GM21447 (cell line): ENCODE results near the gene HBD.

ENCODE experiments used
- ATAC-seq: cut with Tn5 transposase; IDR thresholded peaks from one replicate; pipeline ENCODE4 v1.9.1; 2021; ENCODE audit not compliant: unreplicated experiment

HBD gene

DNA sequence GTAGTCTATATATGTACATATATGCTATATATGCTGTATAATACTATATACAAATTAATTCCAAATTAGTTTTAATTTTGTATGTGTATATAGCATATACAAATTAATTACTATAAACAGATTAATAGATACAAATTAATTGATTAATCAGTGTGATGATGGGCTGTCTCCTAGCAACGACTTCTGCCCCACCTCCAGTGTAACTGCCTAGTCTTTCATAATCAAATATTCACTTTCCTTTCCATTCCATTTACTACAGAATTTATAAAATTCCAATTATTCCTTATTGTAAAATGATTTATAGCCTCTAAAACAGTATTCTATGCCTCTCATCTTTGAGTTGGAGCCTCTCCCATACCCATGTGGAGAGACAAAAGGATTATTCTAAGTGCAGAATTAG is 976 bp downstream of the HBD start:
- no peak for ATAC-seq

DNA sequence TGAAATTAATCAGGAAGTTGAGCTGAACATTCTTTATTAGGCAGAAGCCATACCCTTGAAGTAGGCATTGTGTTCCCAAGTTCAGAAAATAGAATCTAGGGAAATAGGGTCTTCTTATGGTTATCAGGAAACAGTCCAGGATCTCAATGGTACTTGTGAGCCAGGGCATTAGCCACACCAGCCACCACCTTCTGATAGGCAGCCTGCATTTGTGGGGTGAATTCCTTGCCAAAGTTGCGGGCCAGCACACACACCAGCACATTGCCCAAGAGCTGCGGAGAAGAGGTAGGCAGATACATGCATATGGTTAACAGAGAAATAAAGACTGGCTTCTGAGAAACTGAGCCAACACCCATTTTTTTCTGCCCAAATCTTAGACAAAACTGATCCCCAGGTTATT is 1.5 kb downstream of the HBD start:
- no peak for ATAC-seq

DNA sequence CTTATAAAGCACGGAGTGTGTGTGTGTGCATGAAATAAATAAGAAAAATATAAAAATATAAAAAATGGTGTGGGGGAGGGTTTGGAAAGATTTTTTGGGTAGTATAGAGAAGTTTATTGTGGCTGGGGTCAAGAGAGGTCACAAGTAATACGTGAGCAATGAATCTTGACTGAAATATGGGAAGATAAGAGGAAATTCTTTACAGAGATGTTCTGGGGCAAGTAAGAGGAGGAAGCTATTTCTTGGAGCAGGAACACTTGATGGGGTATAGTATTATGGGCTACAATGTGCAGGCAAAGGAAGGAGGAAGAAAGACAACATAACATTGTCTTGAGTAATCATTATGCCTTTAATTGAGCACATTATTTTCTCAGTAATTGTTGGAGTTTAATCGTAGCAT is 2.1 kb downstream of the HBD start:
- no peak for ATAC-seq

DNA sequence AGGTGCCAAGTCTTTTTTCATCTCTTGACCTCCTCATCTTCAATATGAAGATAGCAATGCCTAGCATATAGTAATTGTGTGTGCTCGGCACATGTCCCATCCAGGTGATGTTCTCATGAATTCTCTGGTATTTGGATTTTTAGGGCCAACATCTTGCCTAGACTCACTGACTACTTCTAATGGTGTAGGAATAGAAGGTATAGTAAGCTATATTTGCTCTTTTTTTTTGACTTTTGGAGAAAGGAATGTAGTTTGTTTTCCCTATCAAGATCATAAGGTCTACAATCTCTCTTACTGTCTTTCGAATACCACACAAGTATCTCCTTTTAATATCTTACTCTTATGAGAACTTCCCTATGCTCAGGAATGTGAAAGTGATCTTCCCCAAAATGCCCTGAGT is 3.2 kb downstream of the HBD start:
- ATAC-seq = no peak

DNA sequence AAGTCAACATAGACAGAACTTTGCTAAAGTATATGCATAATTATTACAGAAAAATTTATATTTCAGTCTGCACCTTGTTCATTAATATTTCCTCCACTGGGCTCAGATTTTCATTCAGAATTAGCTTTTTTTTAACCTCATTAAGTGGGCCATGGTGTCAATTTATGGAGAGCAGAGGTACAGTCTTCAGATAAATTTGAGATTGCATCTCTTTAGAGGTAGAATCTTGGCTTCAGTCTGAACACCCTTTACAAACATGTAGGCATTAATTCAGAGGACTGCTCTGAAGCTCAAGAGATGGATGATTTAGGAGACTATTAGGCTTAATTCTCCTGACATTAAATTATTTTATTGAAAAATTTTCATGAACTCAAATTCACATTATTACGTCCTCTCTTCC is 4.0 kb downstream of the HBD start:
- no peak for ATAC-seq

DNA sequence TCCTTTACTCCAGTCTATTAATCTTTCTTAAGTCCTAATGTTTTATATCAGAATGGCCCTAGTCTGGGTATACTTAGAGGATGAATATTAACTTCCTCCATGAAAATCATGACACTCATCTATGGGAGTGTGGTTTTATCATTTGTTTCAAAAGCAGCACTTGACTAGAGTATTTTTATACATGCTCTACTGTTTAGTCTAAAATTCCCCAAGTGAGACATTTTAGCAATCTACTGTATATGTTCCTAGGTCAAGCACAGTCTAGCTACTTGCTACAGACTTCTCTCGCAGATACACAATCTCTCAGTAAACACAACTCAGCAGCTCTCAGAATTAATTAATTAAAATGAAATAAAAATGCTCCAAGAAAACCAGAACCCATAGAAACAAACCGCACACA is 4.5 kb downstream of the HBD start:
- ATAC-seq = no peak

DNA sequence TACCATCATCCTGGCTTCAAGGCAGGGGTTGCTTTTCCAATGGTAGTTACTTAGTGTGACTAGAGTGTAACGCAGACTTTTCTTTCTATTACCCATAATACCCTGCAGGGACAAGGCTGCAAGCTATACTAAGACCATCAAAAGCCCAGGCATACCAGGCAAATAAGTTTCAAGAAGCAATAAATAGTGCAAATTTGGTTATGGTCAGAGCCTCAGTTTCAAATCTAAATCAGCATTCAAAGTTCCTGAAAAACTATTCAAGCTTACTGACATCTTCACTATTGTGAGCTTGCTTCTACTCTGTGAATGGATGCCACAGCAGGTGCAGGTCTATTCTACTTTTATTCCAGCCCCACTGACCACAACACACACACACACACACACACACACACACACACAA is 4.9 kb downstream of the HBD start:
- ATAC-seq = no peak

DNA sequence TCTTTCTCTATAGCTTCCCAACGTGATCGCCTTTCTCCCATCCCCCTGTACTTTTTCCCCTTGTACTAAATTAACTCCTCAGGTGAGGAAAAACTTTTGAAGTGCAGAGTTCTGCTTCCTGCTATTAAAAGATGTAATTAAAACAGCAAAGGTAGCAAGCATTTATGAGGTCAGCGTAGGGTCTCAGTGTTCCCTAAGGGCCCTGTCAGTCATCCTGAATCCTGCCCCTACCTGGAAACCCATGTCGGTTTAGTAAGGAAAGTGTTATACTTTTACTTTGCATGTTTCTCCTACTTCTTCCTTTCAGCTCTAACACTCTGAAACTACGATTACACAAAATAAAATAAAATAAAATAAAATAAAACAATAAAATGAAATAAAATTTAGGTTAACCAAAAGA is 6.2 kb downstream of the HBD start:
- no peak for ATAC-seq

DNA sequence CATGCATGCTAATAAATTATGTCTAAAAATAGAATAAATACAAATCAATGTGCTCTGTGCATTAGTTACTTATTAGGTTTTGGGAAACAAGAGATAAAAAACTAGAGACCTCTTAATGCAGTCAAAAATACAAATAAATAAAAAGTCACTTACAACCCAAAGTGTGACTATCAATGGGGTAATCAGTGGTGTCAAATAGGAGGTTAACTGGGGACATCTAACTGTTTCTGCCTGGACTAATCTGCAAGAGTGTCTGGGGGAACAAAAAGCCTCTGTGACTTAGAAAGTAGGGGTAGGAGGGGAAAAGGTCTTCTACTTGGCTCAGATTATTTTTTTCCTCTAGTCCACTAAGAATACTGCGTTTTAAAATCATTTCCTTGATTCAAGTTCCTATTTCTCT is 6.6 kb downstream of the HBD start:
- ATAC-seq = no peak

DNA sequence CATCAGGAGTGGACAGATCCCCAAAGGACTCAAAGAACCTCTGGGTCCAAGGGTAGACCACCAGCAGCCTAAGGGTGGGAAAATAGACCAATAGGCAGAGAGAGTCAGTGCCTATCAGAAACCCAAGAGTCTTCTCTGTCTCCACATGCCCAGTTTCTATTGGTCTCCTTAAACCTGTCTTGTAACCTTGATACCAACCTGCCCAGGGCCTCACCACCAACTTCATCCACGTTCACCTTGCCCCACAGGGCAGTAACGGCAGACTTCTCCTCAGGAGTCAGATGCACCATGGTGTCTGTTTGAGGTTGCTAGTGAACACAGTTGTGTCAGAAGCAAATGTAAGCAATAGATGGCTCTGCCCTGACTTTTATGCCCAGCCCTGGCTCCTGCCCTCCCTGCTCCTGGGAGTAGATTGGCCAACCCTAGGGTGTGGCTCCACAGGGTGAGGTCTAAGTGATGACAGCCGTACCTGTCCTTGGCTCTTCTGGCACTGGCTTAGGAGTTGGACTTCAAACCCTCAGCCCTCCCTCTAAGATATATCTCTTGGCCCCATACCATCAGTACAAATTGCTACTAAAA is 7.5 kb downstream of the HBD start, which contains the start of gene HBB:
Gene HBB, minus strand, starts transcription at position 340 of the 579 bp plus-strand sequence. Its CDS starts 50 bp downstream, at position 290.
- no peak for ATAC-seq

DNA sequence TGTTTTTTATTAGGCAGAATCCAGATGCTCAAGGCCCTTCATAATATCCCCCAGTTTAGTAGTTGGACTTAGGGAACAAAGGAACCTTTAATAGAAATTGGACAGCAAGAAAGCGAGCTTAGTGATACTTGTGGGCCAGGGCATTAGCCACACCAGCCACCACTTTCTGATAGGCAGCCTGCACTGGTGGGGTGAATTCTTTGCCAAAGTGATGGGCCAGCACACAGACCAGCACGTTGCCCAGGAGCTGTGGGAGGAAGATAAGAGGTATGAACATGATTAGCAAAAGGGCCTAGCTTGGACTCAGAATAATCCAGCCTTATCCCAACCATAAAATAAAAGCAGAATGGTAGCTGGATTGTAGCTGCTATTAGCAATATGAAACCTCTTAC is 8.8 kb downstream of the HBD start:
- ATAC-seq = no peak

DNA sequence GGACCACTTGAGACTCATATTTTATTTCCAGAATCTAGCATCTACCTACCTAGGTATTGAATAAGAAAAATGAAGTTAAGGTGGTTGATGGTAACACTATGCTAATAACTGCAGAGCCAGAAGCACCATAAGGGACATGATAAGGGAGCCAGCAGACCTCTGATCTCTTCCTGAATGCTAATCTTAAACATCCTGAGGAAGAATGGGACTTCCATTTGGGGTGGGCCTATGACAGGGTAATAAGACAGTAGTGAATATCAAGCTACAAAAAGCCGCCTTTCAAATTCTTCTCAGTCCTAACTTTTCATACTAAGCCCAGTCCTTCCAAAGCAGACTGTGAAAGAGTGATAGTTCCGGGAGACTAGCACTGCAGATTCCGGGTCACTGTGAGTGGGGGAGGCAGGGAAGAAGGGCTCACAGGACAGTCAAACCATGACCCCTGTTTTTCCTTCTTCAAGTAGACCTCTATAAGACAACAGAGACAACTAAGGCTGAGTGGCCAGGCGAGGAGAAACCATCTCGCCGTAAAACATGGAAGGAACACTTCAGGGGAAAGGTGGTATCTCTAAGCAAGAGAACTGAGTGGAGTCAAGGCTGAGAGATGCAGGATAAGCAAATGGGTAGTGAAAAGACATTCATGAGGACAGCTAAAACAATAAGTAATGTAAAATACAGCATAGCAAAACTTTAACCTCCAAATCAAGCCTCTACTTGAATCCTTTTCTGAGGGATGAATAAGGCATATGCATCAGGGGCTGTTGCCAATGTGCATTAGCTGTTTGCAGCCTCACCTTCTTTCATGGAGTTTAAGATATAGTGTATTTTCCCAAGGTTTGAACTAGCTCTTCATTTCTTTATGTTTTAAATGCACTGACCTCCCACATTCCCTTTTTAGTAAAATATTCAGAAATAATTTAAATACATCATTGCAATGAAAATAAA is 9.5 kb downstream of the HBD start:
- no peak for ATAC-seq

DNA sequence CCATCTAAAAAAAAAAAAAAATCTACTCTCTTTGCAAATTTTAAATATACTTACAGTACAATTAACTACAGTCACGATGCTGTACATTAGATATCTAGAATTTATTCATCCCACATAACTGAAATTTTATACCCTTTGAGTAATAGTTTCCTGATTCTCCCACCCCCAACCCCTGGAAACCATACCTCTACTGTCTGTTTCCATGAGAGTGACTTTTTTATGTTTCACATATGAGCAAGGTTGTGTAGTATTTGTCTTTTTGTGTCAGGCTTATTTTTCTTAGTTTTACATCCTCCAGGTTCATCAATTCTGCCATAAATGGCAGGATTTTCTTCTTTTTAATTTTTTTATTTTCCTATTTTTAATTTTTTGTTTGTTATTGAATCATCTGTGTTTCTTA is 10.6 kb downstream of the HBD start:
- ATAC-seq = no peak

DNA sequence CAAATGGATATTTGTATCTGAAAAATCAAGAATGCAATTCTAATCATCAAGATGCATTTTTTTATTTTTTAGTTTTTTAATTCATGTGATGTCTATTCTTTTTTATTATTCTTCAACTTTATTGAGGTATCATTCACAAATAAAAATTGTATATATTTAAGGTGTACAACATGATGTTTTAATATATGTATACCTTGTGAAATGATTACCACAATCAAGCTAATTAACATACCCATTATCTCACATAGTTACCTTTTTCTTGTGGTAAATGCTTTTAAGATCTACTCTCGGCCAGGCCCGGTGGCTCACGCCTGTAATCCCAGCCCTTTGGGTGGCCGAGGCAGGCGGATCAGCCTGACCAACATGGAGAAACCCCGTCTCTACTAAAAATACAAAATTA is 11.1 kb downstream of the HBD start:
- no peak for ATAC-seq

DNA sequence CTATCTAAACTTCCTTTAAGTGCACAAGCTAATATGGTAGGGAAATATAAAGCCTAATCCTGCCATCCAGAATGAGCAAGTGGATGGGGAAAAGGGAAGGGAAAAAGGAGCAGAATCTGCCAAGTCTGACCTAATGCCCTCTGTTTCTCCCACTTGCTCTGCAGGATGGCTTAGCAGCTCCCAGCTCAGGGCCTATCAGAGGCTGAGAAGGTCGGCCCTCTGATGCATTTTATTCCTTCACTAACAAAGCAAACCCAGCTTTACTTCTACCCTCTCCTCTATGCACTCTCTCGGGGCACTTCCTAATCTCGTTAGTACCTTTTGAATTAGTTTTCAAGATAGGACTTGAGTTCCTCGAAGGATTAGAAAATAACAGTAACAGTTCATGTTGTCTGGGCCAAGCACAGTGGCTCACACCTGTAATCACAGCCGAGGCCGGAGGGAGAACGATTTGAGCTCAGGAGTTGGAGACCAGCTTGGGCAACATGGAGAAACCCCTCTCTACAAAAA is 23.9 kb downstream of the HBD start:
- no peak for ATAC-seq

DNA sequence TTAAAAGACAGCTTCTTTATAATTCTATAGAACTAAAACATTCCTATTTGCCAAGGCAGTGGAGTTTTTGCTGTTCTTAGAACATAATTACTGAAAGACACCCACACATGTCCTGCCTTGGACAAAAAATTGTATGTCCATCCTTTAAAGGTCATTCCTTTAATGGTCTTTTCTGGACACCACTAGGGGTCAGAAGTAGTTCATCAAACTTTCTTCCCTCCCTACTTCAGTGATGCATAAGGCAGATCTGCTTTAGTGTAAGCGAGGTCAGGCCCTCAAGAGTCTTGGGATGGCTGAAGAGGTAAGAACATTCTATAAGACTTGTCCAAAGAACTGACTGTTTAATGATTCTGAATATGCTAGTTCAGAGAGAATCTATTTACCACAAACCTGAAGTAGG is 29.5 kb downstream of the HBD start:
- ATAC-seq = peak; percentile 81

DNA sequence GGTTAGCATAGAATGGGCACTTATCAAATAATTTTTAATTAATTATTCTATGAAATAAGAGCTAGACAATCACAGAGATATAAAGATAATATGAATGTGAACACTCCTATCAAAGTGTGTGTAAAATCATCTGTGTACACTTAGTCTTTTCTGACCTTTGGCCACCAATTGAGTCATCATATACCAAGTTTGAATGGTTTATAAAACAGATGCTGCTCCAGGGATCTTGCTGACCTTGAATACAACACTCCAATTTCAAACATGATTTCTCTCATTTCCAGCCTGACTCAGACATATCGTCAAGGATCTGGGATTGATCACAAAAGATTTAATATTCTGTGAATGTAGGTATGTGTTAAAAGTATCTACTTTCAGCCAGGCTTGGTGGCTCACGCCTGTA is 30.9 kb downstream of the HBD start:
- ATAC-seq = no peak

DNA sequence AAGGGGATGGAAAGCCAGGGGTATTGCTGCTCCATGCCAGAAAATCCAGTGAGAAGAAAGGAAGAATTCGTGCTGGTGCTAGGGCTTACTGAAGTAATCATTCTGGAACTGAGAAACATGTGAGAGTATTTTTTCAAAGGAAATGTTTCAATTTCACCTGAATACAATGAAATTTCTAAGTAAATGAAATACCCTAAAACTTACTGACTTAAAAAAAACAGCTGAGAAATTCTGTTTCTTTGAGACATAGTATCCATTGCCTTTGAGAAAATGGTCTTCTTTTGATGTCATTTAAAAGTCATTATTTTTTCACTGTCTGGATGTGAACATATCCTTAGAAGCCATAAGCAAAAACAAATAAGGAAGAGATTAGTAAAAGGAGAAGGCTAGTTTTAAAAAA is 33.7 kb downstream of the HBD start, which contains the start of gene OR51V1:
Gene OR51V1, minus strand, starts transcription at position 101 of the 400 bp plus-strand sequence. Its CDS starts 0 bp downstream, at position 101.
- ATAC-seq = no peak

DNA sequence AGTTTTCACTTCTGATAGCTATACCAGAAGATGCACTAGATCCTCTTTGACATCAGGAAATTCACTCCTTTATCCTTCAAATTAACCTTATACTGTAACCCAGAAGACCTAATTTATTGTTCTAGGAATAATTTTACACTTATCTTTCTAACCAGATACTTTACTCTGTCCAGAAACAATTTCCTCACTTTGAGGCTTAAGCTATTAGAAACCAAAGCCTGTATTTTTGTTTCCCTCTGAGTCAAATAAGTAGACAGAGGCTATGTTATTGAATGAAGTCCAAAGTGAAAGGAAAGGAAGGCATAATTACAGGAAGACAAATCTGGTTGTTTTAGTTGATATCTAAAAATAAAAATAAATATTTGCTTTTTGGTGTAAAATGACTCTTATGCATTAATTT is 36.0 kb downstream of the HBD start:
- ATAC-seq = no peak

DNA sequence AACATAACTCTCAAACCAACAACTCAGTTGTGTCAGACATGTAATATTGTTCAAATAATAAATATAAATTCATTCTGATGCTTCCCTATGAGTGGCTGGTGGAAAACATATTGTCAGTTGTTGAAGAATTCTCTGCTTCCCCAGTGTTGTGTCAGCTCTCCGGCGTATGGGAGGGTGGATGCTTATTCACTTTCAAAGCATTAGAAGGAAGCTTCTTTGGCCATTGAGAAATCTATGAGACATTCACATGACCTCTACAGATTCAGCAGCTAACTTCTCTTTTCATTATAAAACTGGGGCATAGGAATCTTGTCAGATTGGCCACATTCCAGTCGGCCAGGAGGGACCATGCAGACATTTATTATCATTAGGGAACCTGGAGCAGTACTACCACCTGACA is 36.7 kb downstream of the HBD start:
- no peak for ATAC-seq

DNA sequence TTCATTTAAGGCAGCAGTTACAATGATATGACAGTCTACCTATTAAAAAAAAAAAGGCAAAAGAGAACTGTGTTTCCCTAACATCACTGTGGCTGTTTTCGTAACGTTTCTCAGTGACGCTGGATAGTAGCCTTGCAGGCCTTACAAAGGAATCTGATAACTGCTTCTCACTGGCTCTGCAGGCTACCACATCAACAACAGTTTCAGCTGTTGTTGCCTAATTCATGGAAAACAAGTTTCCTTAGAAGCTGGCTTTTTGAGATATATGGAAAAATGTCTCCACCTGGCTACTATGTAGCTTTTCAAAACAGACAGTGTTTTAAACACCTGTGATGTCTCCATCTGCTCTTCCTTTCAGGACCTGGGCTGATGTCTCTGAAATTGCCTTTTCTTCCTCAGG is 37.6 kb downstream of the HBD start:
- ATAC-seq = no peak

DNA sequence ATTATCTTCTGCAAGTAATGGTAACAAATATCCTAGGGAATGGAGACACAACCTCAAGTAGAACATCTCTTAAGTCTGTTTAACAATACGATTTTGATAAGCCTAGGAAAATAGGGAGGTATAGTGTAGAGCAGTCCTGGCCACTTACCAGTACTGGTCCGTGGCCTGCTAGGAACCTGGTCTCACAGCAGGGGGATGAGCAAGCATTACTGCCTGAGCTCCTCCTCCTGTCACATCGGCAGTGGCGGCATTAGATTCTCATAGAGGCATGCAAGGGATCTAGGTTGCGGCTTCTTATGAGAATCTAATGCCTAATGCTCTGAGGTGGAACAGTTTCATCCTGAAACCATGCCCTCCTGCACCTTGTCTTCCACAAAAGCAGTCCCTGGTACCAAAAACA is 38.2 kb downstream of the HBD start:
- ATAC-seq = no peak
